HCT116 (cell line): ENCODE measurements around the gene SDK1.

Experiments used
- CTCF ChIP-seq, 3 experiments: fragments of 200-600 bp in 1 of 3; sonication (generic) in 1 of 3; IDR thresholded peaks in 2 of 3; conservative IDR thresholded peaks in 1 of 3; 2 replicates each; pipeline ENCODE4 v1.5.1; 2012 to 2017; ENCODE audit warnings: low read depth in 2 of 3, low read length in 2 of 3, antibody characterized with exemption in 1 of 3, borderline replicate concordance in 1 of 3, control low read depth in 1 of 3, mild to moderate bottlenecking in 1 of 3, mixed read lengths in 1 of 3, mixed run types in 1 of 3, moderate library complexity in 1 of 3; ENCODE audit not compliant: insufficient read depth in 1 of 3
- MAX ChIP-seq: IDR thresholded peaks from 2 replicates; pipeline ENCODE4 v1.6.1; 2012
- REST ChIP-seq: IDR thresholded peaks from 2 replicates; pipeline ENCODE4 v1.6.1; 2012; ENCODE audit warnings: low read depth
- TCF7L2 ChIP-seq: IDR thresholded peaks from 2 replicates; pipeline ENCODE4 v1.7.0; 2011; ENCODE audit warnings: borderline replicate concordance, inconsistent platforms; ENCODE audit not compliant: insufficient read depth, insufficient read length; ENCODE audit errors: extremely low read depth
- ZFX ChIP-seq: fragments of 450-650 bp; IDR thresholded peaks from 2 replicates; pipeline ENCODE4 v1.6.1; 2017
- ZNF274 ChIP-seq: fragments of 200-500 bp; sonication (Bioruptor generic); IDR thresholded peaks from 2 replicates; pipeline ENCODE4 v1.6.1; 2014; ENCODE audit warnings: mild to moderate bottlenecking, low read depth, low read length, inconsistent platforms

- TF ChIP-seq MAX = no peak
- TF ChIP-seq TCF7L2 = no peak
- no peak for TF ChIP-seq ZNF274
- no peak for TF ChIP-seq REST
- TF ChIP-seq ZFX = no peak
- no peak for TF ChIP-seq CTCF (IDR thresholded peaks at IDR 0.05 in 2 of 3, conservative IDR thresholded peaks at IDR 0.05 in 1 of 3; ENCODE audit: borderline replicate concordance in 1 of 3, insufficient read depth in 1 of 3, low read depth in 2 of 3, low read length in 2 of 3)
These were observed 801.3 kb downstream of the SDK1 start for GRCh38 chr7:4102231-4102841.
